ENCODE data around the gene ITGB5. TPM values are rescaled to one million over a fixed set of nuclear protein-coding genes. Genes with fewer than 3 reads are reported as not detected.

The ITGB5 gene
- total RNA-seq, 2 experiments from 2014 or later, result not detected

GRCh38 chr3:124730129-124730940, 156.8 kb downstream of the ITGB5 start, which contains the start of gene UMPS:
UMPS (plus strand) TSS chr3:124730452; CDS start chr3:124730472, 20 bp downstream.
- Histone ChIP-seq H2AFZ (ENCODE audit: low read length) (peak within 1 kb of the TSS; percentile 95), H3K4me1 (ENCODE audit: insufficient read depth, low read length, poor library complexity, severe bottlenecking) (peaks cover 26% of the 10 kb centered on the region), H3K4me2 (ENCODE audit: low read length) (peak within 1 kb of the TSS; percentile 97), H3K9me2 (ENCODE audit: insufficient read depth, low read length) (no peaks in the 10 kb centered on the region), H3K36me3 (ENCODE audit: insufficient read depth, low read length) (peaks cover 36% of the 10 kb centered on the region), H3K4me3 (ENCODE audit: low read depth, low read length, poor library complexity, severe bottlenecking) (peak within 1 kb of the TSS; percentile 90), H4K20me1 (ENCODE audit: insufficient read depth, low read length) (peaks cover 16% of the 10 kb centered on the region; the same call in 1 of the 2 replicates), H3K9me3 (ENCODE audit: low read length) (no peaks in the 10 kb centered on the region), H3K79me2 (ENCODE audit: insufficient read depth, low read depth, low read length) (peaks cover 48% of the 10 kb centered on the region), H3K27ac (ENCODE audit: low read depth, low read length, poor library complexity, severe bottlenecking) (peak within 1 kb of the TSS; percentile 43)
- ChIA-PET POLR2A (interaction anchor here (0.9 to 2.2 kb wide), 2 partner anchors 9 to 18 kb away, joined by 3 to 8 read pairs; no protein-coding TSS in a partner anchor), CTCF (ENCODE audit: unreplicated experiment) (no interaction called here)
- peak; percentile 90 for DNase-seq (ENCODE audit: low spot score)
- intact Hi-C loops (cut with micrococcal nuclease; ENCODE audit: unreplicated experiment), result loop anchor here (10.0 kb wide), 1 partner anchor 864 kb away; the partner anchor contains the start of gene OSBPL11
- no TSS peak for BruUV-seq (replicated peaks)
- TF ChIP-seq, protein P1, sequence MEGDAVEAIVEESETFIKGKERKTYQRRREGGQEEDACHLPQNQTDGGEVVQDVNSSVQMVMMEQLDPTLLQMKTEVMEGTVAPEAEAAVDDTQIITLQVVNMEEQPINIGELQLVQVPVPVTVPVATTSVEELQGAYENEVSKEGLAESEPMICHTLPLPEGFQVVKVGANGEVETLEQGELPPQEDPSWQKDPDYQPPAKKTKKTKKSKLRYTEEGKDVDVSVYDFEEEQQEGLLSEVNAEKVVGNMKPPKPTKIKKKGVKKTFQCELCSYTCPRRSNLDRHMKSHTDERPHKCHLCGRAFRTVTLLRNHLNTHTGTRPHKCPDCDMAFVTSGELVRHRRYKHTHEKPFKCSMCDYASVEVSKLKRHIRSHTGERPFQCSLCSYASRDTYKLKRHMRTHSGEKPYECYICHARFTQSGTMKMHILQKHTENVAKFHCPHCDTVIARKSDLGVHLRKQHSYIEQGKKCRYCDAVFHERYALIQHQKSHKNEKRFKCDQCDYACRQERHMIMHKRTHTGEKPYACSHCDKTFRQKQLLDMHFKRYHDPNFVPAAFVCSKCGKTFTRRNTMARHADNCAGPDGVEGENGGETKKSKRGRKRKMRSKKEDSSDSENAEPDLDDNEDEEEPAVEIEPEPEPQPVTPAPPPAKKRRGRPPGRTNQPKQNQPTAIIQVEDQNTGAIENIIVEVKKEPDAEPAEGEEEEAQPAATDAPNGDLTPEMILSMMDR (conservative IDR thresholded peaks at IDR 0.05; ENCODE audit: low read length), result no peak
- TF ChIP-seq EZH2phosphoT487 (IDR thresholded peaks at IDR 0.05; ENCODE audit: borderline replicate concordance, low read depth, low read length), result no peak

- H3K9me3 ChIP-seq (ENCODE audit: low read length), result no peaks in the 10 kb centered on the region
- no TSS peak for BruUV-seq (replicated peaks)
- ChIA-PET POLR2A (interaction anchor here (0.7 kb wide), 2 partner anchors 52 to 160 kb away, joined by 3 read pairs; no protein-coding TSS in a partner anchor), CTCF (ENCODE audit: unreplicated experiment) (no interaction called here)
- H3K79me2 ChIP-seq (ENCODE audit: insufficient read depth, low read depth, low read length), result no peaks in the 10 kb centered on the region
- H3K4me3 ChIP-seq (ENCODE audit: low read depth, low read length, poor library complexity, severe bottlenecking), result no peak overlapping the region
- no peak overlapping the region for H3K4me2 ChIP-seq (ENCODE audit: low read length)
- no peak for DNase-seq (ENCODE audit: low spot score)
- no peaks in the 10 kb centered on the region for H3K36me3 ChIP-seq (ENCODE audit: insufficient read depth, low read length)
- H3K9me2 ChIP-seq (ENCODE audit: insufficient read depth, low read length), result no peaks in the 10 kb centered on the region
- H4K20me1 ChIP-seq (ENCODE audit: insufficient read depth, low read length), result no peaks in the 10 kb centered on the region
- intact Hi-C loops (cut with micrococcal nuclease; ENCODE audit: unreplicated experiment), result no loop called here
- TF ChIP-seq EZH2phosphoT487 (IDR thresholded peaks at IDR 0.05; ENCODE audit: borderline replicate concordance, low read depth, low read length), result no peak
- TF ChIP-seq, protein P1 (conservative IDR thresholded peaks at IDR 0.05; ENCODE audit: low read length), result no peak
- no peak overlapping the region for H2AFZ ChIP-seq (ENCODE audit: low read length)
- no peak overlapping the region for H3K27ac ChIP-seq (ENCODE audit: low read depth, low read length, poor library complexity, severe bottlenecking)
- no peaks in the 10 kb centered on the region for H3K4me1 ChIP-seq (ENCODE audit: insufficient read depth, low read length, poor library complexity, severe bottlenecking)
Measured at GRCh38 chr3:124722589-124722988, 164.6 kb downstream of the ITGB5 start.
